Measurements from ENCODE around the gene ALOX5.

- TF ChIP-seq, protein P1, sequence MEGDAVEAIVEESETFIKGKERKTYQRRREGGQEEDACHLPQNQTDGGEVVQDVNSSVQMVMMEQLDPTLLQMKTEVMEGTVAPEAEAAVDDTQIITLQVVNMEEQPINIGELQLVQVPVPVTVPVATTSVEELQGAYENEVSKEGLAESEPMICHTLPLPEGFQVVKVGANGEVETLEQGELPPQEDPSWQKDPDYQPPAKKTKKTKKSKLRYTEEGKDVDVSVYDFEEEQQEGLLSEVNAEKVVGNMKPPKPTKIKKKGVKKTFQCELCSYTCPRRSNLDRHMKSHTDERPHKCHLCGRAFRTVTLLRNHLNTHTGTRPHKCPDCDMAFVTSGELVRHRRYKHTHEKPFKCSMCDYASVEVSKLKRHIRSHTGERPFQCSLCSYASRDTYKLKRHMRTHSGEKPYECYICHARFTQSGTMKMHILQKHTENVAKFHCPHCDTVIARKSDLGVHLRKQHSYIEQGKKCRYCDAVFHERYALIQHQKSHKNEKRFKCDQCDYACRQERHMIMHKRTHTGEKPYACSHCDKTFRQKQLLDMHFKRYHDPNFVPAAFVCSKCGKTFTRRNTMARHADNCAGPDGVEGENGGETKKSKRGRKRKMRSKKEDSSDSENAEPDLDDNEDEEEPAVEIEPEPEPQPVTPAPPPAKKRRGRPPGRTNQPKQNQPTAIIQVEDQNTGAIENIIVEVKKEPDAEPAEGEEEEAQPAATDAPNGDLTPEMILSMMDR (conservative IDR thresholded peaks at IDR 0.05; ENCODE audit: low read depth, low read length) = no peak
- TF ChIP-seq SMC3 (IDR thresholded peaks at IDR 0.05; ENCODE audit: low read depth, low read length) (no peak), CHD1 (IDR thresholded peaks at IDR 0.05; ENCODE audit: low read depth, low read length) (no peak), MAFK (IDR thresholded peaks at IDR 0.05; ENCODE audit: low read depth, low read length) (no peak), POLR2A (IDR thresholded peaks at IDR 0.05; ENCODE audit: low read depth, low read length) (no peak), RCOR1 (IDR thresholded peaks at IDR 0.05; ENCODE audit: insufficient replicate concordance, low read length) (no peak), MXI1 (IDR thresholded peaks at IDR 0.05; ENCODE audit: borderline replicate concordance, low read depth, low read length) (no peak), RAD21 (IDR thresholded peaks at IDR 0.05; ENCODE audit: low read length) (no peak), USF2 (IDR thresholded peaks at IDR 0.05; ENCODE audit: low read depth, low read length) (no peak)
These were observed 73.4 kb downstream of the ALOX5 start for GRCh38 chr10:45447416-45447815.

Measured in IMR-90 (cell line).